Neural progenitor cell (in vitro differentiated cells): ENCODE measurements around the gene RASAL3.

Experiments
- CTCF ChIP-seq: fragments of 200-600 bp; sonication (generic); IDR thresholded peaks from 2 replicates; pipeline ENCODE4 v1.5.1; 2017; ENCODE audit warnings: antibody characterized with exemption, mild to moderate bottlenecking
- EZH2phosphoT487 ChIP-seq: fragments of 200-600 bp; sonication (generic); IDR thresholded peaks from 2 replicates; pipeline ENCODE4 v1.6.1; 2017; ENCODE audit warnings: antibody characterized with exemption

GRCh38 chr19:15468675-15469512 lies 4.5 kb upstream of the RASAL3 start:
- TF ChIP-seq CTCF (no peak), EZH2phosphoT487 (no peak)
